ENCODE data around the gene HOXB7.

The HOXB7 gene

DNA sequence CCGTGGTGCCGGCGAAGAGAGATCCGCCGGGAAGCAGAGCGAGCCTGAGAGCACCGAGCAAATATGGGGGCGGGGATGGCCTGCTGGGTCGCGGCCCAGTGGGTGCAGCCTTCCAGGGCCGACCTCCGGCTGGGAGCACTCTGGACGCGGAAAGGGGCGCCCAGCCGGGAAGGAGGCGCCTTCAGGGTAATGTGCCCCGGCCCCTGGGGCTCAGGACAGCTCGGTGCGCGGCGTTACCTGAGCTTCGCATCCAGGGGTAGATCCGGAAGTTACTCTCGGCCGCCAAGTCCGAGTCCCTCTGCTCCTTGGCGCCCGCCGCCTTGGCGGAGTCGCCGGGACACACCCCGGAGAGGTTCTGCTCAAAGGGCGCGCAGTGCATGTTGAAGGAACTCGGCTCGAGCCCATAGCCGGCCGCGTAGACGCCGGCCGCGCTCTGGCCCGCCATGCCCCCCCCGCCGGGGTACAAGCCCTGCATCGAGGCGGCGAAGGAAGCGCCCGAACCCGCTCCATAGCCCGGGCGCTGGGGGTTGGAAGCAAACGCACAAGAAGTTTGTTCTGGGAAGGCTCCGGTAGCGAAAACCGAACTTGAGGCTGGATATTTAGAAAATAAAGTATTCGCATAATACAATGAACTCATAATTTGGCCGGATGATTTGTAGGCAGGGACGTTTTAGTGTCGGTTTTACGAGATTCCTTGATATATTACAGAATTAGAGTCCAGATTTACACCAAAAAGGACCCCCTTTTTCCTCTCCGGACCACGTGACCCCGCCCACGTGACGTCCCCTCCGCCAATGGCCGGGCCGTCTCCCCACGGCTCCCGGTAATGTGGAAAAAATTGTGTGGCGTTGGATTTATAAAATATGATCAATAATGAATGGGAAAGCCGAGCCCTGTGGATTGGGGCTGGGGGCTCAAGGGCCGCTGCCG, at the start of gene HOXB7:
Gene HOXB7, minus strand, starts transcription at position 736 of the 930 bp plus-strand sequence. Its CDS starts 99 bp downstream, at position 637.
- DNase-seq: no peak

DNA sequence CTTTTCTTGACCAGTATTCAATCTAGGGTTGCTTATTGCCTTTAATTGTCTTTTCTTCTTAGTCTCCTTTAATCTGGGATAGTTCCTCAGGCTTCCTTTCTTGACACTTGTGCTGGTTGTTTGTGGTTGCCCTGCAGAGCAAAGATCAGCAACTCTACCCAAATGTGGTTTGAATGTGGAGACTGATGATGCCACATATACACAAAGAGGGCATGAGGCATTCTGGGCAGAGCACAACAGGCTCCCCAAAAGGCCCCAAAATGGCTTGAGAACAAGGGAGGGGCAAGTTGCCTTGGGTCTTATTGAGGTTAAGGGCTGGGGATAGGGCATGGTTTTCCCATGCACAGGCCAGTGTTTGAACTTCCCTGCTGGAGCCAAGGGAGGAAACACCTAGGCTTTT, 45.1 kb upstream of the HOXB7 start:
- no peak for DNase-seq

- DNase-seq: no peak
Observed at GRCh38 chr17:48649741-48650140, 38.9 kb upstream of the HOXB7 start.

DNA sequence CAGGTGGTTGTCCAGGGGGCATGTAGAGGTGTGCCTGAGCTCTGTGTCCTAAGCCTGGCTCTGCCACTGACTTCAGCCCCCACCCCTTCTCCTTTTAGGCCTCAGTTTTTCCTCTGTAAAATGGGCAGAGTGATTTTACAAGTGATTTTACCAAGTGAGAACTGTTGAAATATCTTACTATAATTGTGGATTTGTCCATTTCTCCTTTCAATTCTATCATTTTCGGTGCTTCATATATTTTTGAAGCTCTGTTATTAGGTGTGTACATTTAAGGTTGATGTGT, 37.1 kb upstream of the HOXB7 start:
- no peak for DNase-seq

GRCh38 chr17:48647103-48647962, 36.5 kb upstream of the HOXB7 start:
- DNase-seq: no peak

- no peak for DNase-seq
Observed at GRCh38 chr17:48646183-48647102, 35.6 kb upstream of the HOXB7 start.

DNA sequence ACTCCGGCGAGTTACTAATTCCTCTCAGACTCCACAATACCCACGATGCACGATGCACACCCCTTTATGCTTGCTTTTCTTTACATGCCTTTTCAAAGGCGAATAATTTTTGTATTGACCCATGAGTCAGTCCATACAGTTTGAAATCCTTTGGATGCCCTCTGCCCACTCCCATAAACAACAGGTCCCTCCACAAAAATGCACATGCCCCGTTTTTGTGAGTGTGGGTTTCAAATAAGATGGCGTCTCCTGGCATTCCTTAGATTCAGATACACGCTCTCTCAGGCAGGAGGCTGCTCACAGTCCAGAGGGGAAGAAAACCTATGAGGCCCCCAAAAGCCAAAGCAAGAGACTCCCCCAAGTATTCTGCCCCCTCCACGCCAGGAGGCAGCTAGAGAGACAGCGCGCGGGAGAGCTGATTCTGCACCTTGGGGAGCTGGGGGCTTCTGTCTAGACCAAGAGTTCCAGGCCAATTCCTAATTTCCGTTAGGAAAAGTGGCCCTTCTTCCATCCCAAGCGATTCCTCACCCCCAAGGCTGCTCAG, 34.9 kb upstream of the HOXB7 start:
- DNase-seq: no peak

DNA sequence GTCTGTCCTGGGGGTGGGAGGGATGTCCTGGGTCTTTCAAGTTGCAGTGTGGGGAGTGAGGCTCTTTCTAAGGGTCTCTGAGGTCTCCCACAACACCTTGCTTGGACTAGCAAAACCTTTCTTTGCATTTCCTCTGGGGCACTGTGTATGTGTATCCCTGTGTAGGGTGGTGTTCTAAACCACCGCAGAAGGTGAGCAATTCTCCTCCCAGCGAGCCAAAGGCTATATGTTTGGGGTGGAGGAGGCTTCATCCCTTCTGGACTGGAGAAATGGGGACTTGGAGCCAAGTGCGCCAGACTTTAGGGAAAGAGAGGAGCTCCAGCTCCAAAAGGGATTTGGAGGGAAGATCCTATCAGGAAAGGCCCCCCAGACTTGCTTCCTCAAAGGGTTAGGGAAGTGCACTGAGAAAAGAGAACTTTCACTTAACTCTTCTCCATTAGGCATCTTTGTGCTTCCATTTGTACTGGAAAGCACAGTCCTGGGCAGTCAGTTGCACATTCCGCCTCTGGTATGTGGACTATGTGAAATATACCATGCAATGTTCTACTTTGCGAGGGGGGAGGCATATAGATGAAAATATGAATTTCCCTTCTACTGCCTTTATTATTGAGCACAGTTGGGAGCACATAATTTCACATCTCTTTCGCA, 34.2 kb upstream of the HOXB7 start:
- no peak for DNase-seq

- DNase-seq: no peak
Observed at GRCh38 chr17:48644159-48644558, 33.3 kb upstream of the HOXB7 start.

GRCh38 chr17:48643697-48644012, 32.8 kb upstream of the HOXB7 start:
- no peak for DNase-seq

DNA sequence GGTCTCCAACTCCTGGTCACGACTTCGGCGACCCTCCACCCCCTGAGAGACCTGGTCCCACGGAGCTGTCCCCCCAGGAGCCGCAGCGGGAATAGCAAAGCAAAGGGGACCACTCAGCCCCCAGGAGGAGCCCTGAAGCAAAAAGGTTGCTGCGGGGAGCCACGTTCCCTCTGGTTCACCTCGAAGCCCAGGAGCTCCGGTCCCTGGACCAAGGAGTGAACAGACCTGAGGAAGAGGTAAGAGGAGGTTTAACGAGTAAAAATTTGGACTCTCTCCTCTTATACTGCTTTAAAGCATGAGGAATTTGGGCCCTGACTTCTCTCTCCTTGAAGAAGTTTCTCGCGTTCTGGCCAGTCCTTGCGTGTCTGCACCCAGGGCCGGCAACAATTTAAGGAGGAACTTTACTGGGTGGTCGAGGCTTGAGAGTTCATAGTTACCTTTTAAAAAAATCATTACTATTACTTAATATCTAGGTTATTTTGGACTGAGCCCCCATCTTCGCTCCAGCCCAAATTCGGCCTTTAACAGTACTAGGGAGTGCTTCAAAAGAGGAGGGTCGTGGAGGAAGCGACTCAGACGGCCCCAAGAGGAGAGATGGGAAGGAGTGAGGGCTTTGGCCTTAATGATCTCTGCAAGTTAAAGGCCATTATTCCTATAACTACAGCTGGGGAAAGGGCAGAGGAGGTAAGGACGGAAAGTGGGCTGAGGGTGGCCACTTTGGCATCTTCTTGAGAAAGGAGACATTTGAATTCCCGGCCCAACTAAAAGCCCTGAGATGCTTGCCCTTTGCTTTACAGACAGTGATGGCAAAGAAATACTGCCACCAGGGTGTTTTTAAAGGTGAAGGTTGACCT, 32.3 kb upstream of the HOXB7 start:
- DNase-seq: no peak

DNA sequence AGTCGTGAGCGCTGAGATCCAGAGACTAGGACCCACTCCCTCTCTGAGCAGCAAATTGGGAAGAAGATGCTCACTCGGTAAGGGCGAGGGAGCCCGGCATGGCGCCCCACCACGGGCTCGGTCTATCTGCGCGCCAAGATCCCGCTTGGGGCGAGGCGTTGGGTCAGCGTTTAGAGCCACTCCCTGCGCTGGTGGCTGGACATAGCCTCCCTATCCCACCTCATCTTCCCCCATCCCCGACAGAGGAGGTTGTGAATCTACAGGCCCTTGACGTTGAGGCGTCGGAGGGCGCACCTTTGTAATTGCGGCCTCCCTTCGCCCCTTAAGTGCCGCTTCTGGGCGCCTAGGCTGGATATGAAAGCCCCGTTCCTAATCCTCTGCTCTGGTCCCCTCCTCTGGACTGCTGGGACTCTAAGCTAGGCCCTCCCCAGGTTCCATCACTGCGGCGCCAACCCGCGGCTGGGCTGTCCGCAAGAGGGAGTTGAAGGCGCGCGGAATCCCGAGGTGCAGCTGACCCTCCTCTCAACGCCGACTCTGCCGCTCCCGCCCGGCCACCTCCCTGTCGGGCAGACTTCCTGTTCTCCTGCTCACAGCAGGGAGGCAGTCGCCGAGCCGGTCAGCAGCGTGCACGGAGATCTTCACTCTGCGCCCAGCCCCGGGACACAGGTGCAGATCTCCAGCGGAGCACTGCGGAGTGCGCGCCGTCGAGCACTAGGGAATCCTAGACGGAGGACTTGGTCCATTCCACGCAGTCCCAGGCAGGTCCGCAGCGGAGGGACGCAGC, 31.4 kb upstream of the HOXB7 start:
- DNase-seq: no peak

DNA sequence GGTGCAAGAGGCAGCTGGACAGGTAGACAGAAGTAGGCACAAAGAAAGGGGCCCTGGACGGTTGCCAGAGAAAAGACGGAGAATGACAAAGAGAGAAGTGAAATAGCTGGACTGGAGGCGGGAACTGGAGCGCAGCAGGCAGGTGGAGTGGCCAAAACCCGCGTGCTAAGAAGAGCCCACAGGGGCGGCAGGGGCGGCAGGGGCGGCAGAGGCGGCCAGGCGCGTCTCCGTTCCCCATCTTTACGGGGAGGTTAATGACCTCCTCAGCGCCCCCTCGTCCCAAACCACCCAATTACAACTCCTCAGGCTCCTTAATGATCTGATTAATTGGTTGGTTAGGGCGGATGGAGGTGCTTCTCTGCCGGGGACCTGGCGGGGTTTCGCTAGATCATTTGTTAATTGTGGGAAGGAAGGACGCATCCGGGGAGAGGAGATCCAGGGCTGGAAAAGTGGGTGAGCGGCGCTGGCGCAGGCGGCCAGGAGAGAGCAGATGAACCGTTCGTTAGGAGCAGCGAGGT, 30.8 kb upstream of the HOXB7 start:
- no peak for DNase-seq

- DNase-seq: no peak
Observed at GRCh38 chr17:48640858-48641180, 30.0 kb upstream of the HOXB7 start.

DNA sequence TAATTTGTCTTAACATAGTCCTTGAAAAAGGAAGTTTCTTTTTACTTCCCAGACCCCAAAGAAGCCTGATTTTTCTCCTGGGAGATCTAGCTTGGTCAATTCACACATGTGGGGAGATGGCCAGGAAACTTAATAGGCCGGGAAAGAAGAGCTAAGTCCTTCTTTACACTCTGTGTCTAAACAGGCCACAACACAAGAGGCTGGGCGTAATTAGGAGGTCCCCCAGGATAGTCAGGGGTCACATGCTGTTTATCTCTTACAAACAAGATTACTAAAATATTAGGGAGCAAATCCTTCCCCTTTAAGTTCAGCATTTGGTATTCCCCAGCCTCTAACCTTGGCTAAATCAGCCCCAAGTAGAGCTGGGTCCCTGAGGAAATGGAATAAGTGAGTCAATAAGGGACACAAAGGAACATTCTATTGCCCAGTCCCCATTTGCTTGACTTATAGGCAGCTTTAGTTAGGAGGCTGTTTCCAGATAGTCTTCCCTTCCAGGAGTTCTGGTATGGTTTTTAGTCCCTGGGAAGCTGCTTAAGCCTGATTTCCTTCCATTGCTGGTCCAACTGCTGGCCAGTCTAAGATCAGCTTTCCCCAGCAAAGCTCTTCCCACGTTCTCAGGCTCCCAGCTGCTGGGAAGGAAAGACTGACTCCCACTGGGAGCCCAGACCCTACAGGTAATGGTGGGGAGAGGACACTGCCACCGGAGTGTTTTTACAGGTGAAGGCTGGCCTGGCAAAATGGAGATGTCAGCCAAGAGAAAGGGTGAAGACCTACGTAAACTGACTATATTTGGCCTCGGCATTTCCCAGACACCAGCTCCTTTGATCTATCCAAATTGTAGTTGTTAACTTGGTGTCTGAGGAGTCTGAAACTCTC, 29.4 kb upstream of the HOXB7 start:
- DNase-seq: no peak

GRCh38 chr17:48639136-48639535, 28.3 kb upstream of the HOXB7 start:
- no peak for DNase-seq

DNA sequence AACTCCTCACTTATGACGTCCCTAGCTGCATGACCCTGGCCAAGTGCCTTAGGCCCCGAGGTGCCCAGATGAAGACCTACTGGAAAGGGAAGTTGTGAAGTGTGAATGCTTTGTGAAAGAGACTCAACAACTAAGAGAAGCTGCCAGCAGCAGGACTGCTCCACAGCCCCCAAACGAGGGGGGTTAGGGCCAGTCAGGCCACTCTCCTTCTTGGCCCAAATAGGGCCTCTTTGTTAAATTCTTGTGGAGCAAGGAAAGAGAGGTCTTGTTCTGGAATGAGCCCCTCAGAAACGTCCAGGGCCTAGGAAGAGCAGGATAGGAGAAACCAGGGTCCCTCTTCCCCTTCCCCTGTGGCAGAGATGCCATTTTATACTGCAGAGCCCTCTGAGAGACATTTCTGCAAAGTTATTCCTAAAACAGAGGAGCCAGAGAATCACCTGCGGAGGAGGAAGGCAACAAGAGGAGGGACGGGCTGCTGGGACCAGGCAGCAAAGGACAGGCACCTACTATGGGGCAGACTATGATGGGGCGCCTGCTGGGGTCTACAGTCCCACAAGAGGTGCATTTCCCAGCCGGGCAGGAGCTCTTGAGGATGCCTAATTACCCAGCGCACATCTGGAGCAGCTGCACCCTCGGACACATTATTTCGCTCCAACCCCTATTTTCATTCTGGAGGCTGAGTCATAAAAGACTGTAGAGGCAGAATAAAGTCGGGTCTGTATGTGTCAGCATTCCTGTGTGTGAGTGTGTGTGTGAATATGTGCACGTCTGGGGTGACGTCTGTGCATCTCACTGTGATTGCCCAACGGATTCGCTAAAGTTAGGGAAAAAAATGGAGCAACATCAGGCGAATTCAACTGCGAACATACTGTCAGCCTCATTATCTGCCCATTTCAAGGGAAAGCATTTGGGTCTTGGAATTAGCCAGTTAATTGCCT, 26.8 kb upstream of the HOXB7 start:
- no peak for DNase-seq
